Activated CD4-positive, alpha-beta T cell treated with anti-CD3 and anti-CD28 coated beads, Interleukin-2, Interleukin-4, amounts not matched to agents 100 ng/mL and 50 ng/mL, durations not matched to agents 16 hours and 8 hours (primary cell): Measurements from ENCODE around the gene PTPRN2.
"Not testable (repeated sequence)": the region's sequence is repeated elsewhere in the genome, so short reads cannot be mapped to it uniquely, and the experiment has no call there.

Experiments
- DNase-seq: peaks from one replicate; pipeline ENCODE4 v3.0.0-alpha.2; 2020; ENCODE audit warnings: low spot score

PTPRN2 gene

DNA sequence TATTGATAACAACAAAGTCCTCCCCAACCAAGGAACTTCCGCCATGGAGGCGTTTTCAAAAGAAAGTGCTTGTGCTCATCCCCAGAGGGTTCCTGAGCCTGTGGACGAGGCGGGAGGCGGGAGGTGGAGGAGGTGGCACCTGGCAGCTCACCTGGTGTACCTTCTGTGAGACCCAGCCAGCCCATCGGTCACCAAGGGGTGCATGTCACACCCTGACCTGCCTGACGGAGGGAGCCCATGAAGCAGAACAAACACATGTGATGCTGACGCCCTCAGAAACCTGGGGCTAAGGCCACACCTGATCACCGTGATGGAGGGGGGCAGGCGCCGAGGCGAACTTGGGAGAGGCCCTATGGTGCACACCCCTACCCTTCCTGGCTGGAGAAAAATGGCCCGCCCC is 792.0 kb downstream of the PTPRN2 start:
- DNase-seq: no peak

DNA sequence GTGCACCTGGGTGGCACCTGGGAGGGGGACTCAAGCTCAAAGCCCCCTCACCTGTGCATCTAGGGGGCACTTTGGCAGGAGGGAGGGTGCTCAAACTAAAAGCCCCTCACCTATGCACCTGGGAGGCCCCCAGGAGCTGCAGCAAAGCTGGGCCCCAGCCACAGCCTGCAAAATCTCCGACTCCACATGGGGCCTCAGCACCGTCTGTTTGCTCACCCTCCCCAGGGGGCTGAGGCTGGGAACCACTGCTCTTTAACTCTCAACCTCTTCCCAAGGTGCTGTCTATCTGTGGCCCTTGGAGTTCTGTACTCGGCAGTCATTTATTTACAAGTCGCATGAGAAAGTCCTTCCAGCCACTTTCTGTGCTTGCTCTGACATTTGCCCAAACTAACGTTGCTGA is 792.4 kb downstream of the PTPRN2 start:
- no peak for DNase-seq

DNA sequence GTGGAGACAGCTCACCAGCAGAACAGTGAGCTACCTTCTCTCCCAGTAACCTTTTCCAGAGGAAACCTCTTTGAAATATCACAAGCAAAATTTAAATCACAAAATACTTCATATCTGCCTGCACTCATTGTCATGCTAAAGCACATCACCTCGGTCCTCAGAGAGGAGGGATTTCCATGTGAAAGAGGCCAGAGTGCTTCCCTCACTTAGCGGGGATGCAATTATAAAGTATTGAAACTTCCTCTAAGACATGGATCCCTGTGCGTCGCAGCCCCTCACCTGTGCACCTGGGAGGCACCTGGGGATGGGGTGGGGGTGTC is 792.9 kb downstream of the PTPRN2 start:
- DNase-seq: no peak

DNA sequence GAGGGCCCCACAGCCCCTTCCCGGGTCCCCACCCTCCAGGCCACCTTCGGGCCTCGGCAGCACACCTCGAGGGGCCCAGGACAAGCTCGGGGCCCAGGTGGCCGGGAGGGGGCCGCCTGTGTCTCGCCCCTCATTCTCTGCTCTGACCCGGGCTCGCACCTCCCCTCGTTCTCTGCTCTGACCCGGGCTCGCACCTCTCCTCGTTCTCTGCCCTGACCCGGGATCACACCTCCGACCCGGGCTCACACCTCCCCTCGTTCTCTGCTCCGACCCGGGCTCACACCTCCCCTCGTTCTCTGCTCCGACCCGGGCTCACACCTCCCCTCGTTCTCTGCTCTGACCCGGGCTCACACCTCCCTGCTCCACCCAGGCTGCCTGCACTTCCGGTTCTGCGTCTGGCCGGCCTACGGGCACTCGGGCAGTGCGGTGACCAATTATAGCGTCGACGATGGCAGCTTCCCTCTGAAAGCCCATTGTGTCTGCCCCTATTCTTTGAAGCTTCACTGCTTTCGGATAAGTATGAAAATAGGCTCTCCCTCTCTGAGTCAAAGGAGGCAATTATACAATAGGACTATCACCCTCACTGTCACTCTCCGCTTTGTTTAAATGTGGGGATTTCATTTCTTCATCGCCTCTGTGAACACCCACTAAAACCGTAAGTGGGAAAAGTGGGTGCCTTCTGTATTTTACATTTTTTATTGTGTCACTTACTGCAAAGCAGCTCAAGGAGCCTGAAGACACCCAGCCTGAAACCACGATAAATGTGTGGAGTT is 793.5 kb downstream of the PTPRN2 start:
- no peak for DNase-seq

DNA sequence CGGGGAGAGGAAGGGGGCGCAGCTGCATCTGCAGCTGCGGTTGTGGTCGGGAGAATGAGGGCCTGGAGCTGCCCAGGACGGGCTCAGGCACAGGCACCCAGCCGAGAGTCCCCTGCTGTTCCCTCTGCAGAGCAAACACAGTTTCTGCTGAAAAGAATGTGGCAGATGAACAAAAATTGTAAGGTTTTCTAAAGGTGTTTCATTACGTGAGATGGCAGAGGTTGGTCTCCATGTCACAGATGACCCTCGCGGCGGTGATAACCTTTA is 794.6 kb downstream of the PTPRN2 start:
- DNase-seq: no peak

DNA sequence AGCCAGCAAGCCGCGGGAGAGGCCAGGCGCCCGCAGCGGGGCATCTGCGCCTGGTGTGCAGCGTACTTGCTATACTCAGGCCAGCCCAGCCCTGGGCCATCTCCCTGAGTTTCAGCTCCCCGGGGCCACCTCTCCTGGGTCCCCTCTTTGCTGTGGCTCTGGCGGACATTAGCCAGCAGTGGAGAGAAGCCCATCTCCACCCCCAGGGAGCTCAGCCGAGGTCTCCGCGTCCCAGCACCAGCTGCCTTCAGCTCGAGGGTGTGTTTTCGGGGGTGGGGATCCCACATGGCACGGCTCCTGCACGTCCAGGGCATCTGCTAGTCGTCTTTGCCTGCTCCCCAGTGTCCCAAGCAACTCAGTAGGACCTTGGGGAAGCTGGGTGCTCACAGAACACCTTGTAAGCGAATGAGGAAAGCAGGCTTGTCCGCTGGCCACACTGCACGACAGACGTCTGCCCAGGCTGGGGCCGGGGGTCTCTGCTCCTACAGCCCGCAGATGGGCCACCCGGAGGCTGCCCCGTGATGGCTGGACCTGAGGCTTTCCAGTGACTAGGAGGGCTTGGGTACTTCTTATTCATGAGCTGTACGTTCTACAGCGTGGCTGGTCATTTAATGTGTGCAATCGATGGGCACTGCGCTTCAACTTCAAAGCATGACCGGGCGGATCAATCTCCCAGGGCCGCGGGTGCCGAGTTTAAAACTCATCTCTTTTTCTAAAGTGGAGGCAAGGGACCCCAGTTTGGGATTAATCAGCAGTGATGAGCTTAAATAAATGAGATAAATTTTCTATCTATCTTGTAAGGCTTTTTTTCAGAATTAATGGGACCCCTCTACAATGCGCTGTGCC is 795.2 kb downstream of the PTPRN2 start:
- DNase-seq: no peak

DNA sequence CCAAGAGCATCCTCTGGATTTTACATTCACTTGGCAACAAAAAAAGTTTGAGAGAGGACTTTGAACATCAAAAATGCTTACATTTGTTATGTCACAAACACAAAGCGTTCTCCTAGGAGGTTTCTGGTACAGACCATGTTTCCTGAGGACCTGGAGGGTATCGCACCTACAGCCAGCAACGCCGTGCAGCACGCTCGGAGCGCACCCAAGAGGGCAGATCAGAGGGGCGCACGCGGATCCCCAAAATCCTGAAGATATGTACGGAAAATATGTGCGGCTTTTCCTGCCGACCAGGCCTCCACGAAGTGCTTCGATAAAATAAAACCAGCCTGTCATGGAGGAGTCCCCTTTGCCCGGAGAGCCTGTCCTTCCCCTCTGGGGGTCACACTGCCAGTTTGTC is 796.0 kb downstream of the PTPRN2 start:
- DNase-seq: no peak

DNA sequence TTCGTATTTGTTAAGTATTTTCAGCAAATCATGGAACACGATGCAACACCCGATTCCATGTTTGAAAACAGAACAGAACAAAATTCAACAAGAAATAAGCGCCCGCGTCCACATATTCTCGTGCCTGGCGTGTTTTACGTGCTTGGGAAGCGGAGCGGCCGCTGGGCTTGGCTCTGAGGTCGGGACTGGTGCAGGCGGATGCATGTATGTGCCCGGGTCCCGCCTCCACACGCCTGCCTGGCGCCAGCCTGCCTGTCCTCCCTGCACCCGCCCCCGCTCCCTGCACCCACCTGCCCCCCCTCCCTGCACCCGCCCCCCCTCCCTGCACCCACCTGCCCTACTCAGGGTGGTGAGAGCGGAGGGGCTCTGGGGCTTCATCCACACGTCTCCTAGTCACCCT is 796.4 kb downstream of the PTPRN2 start:
- no peak for DNase-seq

DNA sequence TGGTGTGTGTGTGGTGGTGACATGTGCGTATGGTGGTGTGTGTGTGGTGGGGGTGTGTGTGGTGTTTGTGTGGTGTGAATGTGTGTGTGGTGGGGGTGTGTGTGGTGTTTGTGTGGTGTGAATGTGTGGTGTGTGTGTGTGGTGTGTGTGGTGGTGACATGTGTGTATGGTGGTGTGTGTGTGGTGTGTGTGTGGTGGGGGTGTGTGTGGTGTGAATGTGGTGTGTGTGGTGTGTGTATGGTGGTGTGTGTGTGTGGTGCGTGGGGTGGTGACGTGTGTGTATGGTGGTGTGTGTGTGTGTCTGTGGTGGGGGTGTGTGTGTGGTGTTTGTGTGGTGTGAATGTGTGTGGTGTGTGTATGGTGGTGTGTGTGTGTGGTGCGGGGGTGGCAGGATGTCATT is 797.7 kb downstream of the PTPRN2 start:
- no peak for DNase-seq

DNA sequence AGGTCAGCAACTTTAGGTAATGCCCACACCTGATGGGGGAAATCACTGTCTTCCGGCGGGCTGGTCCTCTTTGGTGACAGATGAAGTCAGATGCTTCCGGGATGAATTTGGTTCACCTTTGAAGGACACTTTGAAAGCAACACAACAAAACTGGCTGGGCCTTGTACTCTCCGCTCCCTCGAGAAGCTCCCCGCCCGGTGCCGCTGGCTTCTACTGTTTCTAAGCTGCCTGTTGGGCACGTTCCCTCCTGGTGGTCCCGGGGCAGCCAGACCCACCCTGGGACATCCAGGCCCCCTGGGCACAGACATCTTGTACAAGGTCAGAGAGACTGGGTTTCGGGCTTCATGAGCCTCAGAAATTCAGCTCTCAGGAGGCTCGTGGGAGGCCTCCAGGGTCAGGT is 798.5 kb downstream of the PTPRN2 start:
- no peak for DNase-seq

DNA sequence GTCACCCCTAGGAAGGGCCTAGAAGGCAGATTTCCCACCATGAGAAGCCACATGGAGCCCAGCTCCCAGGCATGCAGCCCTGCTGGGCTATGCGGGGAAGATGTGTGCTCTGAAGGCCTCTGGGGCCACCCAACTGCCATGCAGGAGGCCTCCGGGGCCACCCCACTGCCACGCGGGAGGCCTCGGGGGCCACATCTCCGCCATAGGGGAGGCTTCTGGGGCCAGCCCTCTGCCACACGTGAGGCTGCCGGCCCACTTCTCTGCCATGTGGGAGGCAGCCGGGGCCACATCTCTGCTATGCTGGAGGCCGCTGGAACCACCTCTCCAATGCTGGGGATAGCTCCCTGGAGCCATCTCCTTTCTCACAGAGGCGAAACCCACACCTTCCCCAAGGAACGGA is 799.0 kb downstream of the PTPRN2 start:
- no peak for DNase-seq

DNA sequence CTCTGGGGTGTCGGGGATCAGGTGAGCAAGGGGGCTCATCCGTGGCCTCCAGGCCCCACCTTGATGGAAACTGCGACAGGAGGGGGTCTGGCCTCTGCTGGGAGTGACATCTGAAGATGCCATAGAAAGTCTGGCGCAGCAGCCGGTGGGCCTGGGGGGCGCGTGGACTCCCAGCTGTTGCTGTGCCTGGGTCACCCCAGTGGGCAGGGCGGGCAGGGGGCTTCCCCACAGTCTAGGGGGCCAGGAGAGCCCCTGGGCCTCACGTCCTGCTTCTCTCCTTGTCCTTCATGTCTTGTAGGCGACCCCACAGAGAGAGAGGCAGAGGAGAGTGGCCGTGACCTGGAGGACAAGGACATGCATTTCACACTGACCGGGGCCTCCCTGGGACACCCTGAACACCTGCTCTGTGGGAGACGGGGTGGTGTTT is 800.3 kb downstream of the PTPRN2 start:
- no peak for DNase-seq

DNA sequence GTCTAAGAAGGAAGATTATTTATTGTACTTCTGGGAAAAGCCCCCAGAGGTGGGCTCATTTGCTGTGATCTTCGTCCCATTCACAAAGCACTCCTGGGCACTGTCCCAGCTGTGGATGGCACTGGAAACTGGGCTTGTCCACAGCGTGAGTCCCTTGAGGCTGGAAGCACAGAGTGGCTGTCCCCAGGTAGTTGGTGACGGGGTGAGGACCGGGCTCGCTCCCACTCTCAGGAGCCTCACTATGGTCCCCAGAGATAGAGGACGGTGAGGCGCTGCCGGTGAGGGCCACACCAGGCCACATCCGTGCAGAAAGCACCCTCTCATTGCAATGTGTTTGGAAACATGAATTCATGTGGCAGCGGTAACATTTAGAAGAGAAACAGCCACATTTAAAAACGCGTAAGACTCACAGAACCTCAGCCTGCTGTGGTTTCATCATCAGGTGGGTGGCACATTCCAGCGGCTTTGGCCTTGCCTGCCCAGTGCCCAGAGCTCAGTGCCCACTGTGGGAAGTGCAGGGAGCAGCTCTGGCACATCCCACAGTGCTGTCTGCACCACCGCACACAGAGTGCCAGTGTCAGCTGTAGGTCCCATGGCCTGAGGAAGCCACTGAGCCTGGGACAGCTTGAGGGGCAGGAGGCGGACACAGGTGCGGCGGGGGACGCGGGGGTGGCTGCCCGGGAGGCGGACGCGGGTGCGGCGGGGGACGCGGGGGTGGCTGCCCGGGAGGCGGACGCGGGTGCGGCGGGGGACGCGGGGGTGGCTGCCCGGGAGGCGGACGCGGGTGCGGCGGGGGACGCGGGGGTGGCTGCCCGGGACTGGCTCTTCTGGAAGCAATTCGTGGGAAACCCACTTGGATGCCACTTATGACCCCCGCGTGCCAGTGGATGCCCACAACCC is 801.0 kb downstream of the PTPRN2 start:
- no peak for DNase-seq

DNA sequence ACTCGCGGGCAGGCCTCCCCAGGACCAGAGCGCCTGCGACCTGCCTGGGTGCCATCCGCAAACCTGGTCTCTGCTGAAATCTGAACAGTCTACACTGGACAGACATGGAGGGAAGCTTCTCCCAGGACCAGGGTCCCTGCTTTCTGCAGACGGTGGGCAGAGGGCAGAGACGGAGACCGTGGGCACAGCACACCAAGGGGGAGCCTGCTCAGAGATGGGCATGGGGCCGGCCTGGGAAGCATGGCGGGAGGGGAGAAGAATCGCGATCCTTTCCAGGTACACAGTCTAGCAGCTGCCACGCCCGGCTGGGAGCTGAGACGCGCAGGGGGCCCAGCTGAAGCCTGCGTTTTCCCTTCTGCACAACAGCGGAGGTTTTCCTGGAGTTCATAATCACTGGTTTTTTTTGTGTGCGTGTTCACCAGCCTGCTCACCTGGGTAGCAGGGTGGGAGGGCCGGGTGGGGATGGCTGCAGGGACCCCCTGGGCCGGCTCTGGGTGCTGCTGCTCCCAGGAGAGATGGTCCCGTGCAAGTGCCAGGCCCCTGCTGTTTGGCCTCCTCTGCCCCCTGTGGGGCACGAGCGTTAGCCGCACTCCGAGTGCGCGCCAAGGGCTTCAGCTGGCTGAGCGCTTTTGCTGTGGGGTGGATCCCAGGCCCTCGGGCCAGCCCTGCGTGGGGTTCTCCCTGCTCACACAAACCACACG is 802.0 kb downstream of the PTPRN2 start:
- DNase-seq: no peak

DNA sequence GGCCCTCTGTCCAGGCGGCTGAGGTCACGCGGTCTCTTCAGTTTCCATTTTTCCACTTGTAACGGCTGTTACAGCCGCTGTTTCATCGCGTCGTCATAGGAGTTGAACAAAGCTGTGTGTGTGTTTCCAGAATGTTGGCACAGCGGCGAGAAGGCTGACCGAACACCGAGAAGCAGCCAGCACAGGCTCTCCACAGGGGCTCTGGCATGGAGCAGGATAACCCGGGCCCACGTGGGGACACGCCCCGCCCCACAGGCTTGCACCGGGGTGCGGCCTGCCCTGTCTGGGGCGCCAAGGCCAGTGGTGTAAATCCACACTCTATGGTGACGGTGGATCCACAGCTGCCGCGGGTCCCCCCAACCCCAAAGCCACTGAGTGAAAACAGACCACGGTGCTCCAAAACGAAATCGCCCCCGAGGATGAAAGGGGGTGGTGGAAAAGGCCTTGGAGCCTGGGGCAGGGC is 802.6 kb downstream of the PTPRN2 start:
- DNase-seq: no peak

DNA sequence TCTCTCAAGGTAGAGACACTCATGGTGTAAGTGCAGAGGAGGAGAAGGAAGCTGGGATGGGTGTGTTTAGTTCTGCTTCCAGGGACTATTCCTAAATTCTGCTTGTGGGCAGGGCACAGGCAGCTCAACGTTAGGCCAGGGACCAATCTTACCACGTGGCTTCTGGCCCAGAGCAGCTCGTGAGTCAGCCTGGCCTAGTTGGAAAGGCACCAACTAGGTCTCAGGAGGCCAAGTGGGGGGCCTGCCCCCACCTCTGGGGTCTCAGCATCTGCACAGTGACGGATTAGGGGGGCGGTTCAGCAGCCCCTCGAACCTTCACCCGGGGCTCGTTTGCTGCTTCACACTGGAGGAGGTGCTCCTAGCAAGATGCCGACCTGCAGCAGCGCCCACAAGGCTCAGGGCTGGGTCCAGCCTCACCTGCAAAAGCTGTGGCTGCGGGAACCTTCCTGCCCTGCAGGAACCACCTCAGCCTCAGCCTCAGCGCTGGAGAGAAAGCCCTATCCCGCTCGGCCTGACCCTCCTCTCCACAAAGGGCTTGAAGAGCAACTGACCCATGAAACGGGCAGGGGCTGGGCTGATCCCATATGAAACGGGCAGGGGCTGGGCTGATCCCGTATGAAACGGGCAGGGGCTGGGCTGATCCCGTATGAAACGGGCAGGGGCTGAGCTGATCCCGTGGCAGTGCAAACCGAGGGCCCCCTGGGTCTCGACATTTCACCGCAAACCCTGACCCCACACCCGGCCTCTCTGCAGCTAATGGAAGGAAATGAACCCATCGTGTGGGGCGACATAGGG is 803.4 kb downstream of the PTPRN2 start:
- no peak for DNase-seq

DNA sequence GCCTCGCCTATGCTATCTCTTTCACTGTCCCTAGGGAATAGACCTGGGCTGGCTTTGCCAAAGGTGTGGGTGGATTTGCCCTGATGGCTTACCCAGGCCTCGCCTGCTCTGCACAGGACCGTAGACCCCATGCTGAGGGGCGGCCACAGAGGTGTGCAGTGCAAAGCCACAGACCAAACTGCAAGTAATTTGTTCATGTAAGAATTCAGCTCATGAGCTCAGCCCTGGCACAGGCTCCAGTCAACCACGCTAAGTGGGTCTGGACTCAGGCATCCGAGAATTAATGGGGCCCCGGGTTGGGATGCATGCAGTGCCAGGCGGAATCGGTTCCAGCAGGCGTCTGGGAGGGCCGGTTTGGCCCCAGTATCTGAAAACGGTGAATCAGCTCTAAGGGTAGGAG is 805.6 kb downstream of the PTPRN2 start:
- no peak for DNase-seq

DNA sequence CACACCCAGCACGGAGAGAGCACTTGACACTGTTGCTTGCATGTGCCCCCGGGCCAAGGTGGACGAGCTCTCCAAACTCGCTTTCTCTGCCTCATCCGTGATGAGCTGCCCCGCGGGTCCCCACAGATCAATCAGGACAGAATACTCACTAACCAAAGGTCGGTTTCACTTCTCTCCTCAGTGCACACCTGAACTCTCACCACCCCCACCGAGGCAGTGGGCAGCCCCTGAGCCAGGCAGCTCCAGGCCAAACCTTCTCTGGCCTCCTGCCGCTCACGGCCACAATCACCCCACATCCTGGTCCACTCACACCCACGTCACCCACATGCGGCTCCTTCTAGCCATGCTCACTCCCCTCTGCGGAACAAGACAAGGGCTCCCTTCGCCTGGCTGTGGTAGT is 806.9 kb downstream of the PTPRN2 start:
- DNase-seq: no peak

DNA sequence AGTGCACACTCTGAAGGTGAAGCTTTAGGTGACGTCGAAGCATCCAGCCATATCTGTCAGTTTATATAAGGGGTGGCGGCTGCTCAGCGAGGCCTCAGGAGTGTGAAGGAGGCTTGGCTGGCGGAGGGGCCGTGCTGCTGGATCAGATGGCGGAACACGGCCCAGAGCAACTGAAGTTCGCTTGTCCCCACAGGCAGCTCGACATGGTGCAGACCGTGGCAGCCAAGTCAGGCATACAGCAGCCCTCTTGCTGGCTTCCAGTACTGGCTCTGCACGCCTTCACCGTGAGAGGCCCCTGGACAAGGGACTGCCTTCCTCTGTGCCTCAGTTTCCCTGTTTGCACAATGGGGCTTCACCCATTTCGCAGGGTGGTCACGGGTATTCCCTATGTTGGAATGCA is 807.3 kb downstream of the PTPRN2 start:
- DNase-seq: no peak

DNA sequence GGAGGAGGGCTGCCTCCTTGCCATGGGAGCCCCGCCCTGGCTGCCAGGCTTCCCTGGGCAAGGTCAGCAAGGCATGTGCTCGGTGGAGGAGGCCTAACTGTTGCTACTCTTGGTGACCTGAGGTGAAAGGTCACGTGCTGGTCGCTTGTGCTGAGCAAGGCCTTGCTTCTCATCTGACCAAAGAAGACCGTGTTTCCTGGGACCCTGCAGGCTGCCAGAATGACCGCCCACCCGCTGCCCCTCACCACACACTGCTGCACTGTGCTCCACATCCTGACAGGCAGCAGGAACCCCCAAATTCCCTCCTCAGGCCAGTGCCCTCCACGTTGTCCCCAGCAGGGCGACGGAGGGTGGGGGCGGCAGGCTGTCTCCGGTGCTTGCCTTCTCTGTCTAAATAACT is 808.4 kb downstream of the PTPRN2 start:
- DNase-seq: no peak

DNA sequence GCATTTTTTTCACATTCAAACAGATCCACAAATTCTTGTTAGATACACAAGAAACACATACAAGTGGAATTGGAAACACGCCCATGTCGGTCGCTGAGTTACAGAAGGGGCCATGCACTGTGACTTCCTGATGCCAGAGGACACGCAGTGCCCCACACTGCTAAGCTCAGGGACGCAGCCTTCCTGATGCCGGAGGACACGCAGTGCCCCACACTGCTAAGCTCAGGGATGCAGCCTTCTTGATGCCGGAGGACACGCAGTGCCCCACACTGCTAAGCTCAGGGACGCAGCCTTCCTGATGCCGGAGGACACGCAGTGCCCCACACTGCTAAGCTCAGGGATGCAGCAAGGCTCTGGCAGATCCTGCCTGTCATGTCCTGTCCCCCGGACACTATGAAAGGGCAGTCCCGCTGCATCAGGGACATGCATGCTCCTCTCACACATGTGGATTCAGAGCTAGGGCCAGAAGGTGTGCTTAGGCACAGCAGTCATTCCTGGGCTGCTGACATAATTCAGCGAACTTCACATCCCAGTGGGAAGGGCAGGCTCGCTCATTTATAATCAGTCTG is 810.3 kb downstream of the PTPRN2 start:
- DNase-seq: not testable (repeated sequence)
